ENCODE data around the gene MTMR11. TPM values are rescaled to one million over a fixed set of nuclear protein-coding genes. Genes with fewer than 3 reads are reported as not detected.

MTMR11 gene
- total and polyA plus RNA-seq, 9 of the 15 experiments (the other 6 are each of a cell fraction or from before 2014, with no cell fraction given) = 0.09 to 1.6 (median 0.51) TPM

DNA sequence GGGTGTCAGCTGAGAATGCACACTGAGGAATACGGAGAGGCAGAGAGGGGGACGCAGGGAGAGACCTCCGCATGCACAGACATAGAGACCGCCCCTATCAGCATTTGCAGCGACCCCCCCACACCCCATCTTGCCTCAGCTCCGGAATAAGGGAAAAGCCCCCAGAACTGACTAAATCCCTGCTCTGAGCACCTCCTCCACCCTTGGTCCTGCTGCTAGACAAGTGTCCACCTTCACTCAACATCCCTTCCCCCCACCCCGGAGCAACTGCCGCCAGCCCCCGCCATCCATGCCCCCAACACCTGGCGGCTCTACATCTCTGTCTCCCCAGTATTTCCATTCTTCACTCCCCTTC lies 19.8 kb downstream of the MTMR11 start (continued):
- TF ChIP-seq ZBTB7A (IDR thresholded peaks at IDR 0.05; ENCODE audit: borderline replicate concordance, control insufficient read depth, low read depth, low read length) (no peak), ZFP1 (CRISPR knock-in tag; IDR thresholded peaks at IDR 0.05) (no peak), ZNF431 (CRISPR knock-in tag; IDR thresholded peaks at IDR 0.05) (no peak), KDM1A (IDR thresholded peaks at IDR 0.05) (no peak), CBFA2T2 (conservative IDR thresholded peaks at IDR 0.05) (no peak), LEF1 (IDR thresholded peaks at IDR 0.05) (no peak), MEIS2 (IDR thresholded peaks at IDR 0.05; ENCODE audit: partially characterized antibody) (no peak)

GRCh38 chr1:149916193-149916897 lies 20.3 kb downstream of the MTMR11 start:
- intact Hi-C loops (cut with micrococcal nuclease) = no loop called here
- Histone ChIP-seq H4K20me1 (replicated peaks; ENCODE audit: control insufficient read depth, insufficient read depth, low read length) (no peaks in the 10 kb centered on the region), H2AFZ (ENCODE audit: low read depth, low read length) (peak overlapping the region; percentile 94), H3K4me2 (ENCODE audit: insufficient read depth, low read length) (peak overlapping the region; percentile 50), H3K4me1 (replicated peaks in 1 of 2; ENCODE audit: control insufficient read depth in 2 of 2, insufficient read depth in 2 of 2, low read length in 2 of 2) (peaks cover 15 to 26% of the 10 kb centered on the region in 2 experiments), H3K36me3 (ENCODE audit: control insufficient read depth, insufficient read depth, low read length) (no peaks in the 10 kb centered on the region), H3K79me2 (ENCODE audit: control insufficient read depth, insufficient read depth, low read length) (no peaks in the 10 kb centered on the region), H3K27ac (ENCODE audit: extremely low read depth, low read depth, low read length) (peak overlapping the region; percentile 73), H3K9me3 (replicated peaks; ENCODE audit: control insufficient read depth, insufficient read depth, low read depth, low read length) (no peaks in the 10 kb centered on the region), H3K9me1 (ENCODE audit: control insufficient read depth, insufficient read depth, low read length) (no peaks in the 10 kb centered on the region), H3K4me3 (no peak overlapping the region), H3K27me3 (ENCODE audit: control insufficient read depth in 2 of 2, insufficient read depth in 2 of 2, low read length in 2 of 2) (no peaks in the 10 kb centered on the region), H3K9ac (ENCODE audit: insufficient read depth in 1 of 2, low read depth in 2 of 2, low read length in 2 of 2) (peak overlapping the region; percentile 41 to 50; a peak in 3 of 4 replicates)
- DNase-seq (ENCODE audit: extremely low read depth in 1 of 4, low spot score in 3 of 4) (peak in 1 of 4 experiments; percentile 58), FAIRE-seq (no peak), ATAC-seq (peak; percentile 36)
- POLR2A ChIA-PET = interaction anchor here (0.6 to 3.3 kb wide), 5 partner anchors 9 to 29 kb away, joined by 3 to 31 read pairs (median 5); a partner anchor contains a TSS
- in situ Hi-C loops (cut with MboI) = no loop called here
- CTCF ChIA-PET (ENCODE audit: low intra/inter-chr PET ratio) = no interaction called here
- WGBS (ENCODE audit: insufficient coverage, low coverage, missing lambda C conversion rate) = 38% methylated on average over 9 of the region's 9 CpGs
- no TSS peak for BruUV-seq (replicated peaks)
- TF ChIP-seq ETS2 (tag; IDR thresholded peaks at IDR 0.05; ENCODE audit: borderline replicate concordance, poor library complexity, severe bottlenecking) = no peak
- no peak for TF ChIP-seq JUND (IDR thresholded peaks at IDR 0.05; ENCODE audit: borderline replicate concordance, low read depth, low read length)
- no peak for TF ChIP-seq JUND (tag; IDR thresholded peaks at IDR 0.05; ENCODE audit: borderline replicate concordance, low read depth, low read length)
- TF ChIP-seq ZFP1 (CRISPR knock-in tag; IDR thresholded peaks at IDR 0.05) = no peak
- TF ChIP-seq ZNF518B (CRISPR knock-in tag; IDR thresholded peaks at IDR 0.05) = no peak
- 0 out of 2 replicates have a peak, but pooled peaks have one; percentile 8 for TF ChIP-seq CBFA2T2 (conservative IDR thresholded peaks at IDR 0.05)
- TF ChIP-seq ZBTB1 (CRISPR knock-in tag; IDR thresholded peaks at IDR 0.05; ENCODE audit: borderline replicate concordance, low read depth) = no peak
- TF ChIP-seq ZNF23 (CRISPR knock-in tag; IDR thresholded peaks at IDR 0.05) = no peak
- TF ChIP-seq TAF9B (IDR thresholded peaks at IDR 0.05; ENCODE audit: partially characterized antibody) = no peak
- TF ChIP-seq CTBP1 (IDR thresholded peaks at IDR 0.05; ENCODE audit: borderline replicate concordance) = 0 out of 2 replicates have a peak, but pooled peaks have one; percentile 32
- no peak for TF ChIP-seq POLR3A (IDR thresholded peaks at IDR 0.05; ENCODE audit: borderline replicate concordance, extremely low read depth, insufficient read depth, insufficient read length)
- no peak for TF ChIP-seq PTTG1 (tag; IDR thresholded peaks at IDR 0.05; ENCODE audit: low read depth)
- TF ChIP-seq BHLHE40 (IDR thresholded peaks at IDR 0.05; ENCODE audit: low read length) = no peak
- no peak for TF ChIP-seq MCM5 (IDR thresholded peaks at IDR 0.05; ENCODE audit: low read depth)

Measured in K562 (cell line).